Femur (tissue), 1 donor: Measurements from ENCODE around the gene OR2Z1.
"Not testable (repeated sequence)": the region's sequence is repeated elsewhere in the genome, so short reads cannot be mapped to it uniquely, and the experiment has no call there.

ENCODE experiments used
- DNase-seq: peaks from one replicate; pipeline ENCODE4 v3.0.0-alpha.2; 2017

The OR2Z1 gene

DNA sequence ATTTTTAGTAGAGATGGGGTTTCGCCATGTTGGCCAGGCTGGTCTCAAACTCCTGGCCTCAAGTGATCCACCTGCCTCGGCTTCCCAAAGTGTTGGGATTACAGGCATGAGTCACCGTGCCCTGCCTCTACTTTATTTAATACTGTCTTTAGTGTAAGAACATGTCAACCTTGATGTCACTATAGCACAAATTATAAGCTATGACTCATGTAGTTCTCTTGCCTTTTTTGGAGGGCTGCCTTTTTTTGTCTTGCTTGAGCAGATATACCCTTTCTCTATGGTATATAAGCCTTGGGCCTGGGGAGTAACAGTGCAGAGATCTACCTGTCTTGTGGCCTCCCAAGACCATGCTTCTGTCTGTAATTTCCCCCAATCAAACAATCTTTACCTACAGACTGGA is 16.1 kb upstream of the OR2Z1 start:
- not testable (repeated sequence) for DNase-seq

DNA sequence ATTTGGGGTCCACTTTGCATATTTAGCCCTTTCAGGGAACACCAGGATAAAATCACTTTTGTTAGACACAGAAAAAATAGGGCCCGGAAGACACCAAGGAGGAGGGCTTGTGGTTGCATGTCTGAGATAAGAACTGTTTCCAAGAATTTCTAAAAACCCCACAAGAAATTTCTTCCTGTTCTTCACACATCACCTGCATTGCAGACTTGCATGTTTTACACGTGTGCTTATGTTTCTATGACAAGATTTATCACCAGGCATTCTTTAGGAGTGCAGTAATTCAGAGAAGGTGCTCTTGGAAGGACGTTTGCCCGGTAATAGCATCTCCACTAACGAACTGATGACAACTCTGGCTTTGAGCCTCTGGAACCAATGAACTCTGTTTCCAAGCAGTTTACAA is 15.7 kb upstream of the OR2Z1 start:
- DNase-seq: no peak

DNA sequence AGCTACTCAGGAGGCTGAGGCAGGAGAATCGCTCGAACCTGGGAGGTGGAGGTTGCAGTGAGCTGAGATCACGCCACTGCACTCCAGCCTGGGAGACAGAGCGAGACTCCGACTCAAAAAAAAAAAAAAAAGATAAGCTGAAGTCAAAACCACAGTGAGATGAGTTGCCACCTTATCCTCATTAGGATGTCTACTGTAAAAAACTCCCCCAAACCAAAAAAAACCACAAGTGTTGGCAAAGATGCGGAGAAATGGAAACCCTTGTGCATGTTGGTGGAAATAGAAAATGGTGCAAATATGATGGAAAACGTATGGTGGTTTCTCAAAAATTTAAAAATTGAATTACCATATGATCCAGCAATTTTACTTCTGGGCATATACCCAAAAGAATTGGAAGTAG is 11.1 kb upstream of the OR2Z1 start:
- not testable (repeated sequence) for DNase-seq

DNA sequence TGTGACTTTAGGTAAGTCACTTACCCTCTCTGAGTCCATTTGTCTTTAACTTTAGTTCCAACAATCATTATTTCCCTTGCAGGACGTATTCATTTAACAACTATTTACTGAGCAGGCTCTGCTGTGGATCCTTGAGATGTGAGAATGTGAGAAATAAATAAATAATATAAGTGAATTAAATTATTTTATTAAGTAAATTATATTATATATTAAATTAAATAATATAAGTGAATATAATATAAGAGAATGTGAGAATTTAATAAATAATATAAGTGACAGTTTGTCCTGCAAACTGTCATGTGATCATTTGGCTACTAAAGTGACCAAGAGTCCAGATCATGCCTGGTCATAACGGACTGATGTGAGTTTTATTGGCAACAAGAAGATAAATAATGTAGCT is 598 bp downstream of the OR2Z1 start:
- no peak for DNase-seq

DNA sequence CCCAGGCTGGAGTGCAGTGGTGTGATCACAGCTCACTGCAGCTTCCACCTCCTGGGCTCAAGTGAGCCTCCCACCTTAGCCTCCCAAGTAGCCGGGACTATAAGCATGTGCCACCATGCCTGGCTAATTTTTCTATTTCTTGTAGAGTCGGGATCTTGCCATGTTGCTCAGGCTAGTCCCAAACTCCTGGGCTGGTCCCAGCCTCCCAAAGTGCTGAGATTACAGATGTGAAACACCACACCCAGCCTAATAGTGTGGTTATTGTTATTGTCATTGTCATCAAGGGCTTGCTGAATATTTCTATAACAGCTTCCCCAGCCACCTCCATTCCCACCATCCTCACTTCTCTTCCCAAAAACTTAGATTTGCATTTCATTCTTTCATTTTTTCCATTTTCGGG is 2.8 kb downstream of the OR2Z1 start:
- DNase-seq: no peak

DNA sequence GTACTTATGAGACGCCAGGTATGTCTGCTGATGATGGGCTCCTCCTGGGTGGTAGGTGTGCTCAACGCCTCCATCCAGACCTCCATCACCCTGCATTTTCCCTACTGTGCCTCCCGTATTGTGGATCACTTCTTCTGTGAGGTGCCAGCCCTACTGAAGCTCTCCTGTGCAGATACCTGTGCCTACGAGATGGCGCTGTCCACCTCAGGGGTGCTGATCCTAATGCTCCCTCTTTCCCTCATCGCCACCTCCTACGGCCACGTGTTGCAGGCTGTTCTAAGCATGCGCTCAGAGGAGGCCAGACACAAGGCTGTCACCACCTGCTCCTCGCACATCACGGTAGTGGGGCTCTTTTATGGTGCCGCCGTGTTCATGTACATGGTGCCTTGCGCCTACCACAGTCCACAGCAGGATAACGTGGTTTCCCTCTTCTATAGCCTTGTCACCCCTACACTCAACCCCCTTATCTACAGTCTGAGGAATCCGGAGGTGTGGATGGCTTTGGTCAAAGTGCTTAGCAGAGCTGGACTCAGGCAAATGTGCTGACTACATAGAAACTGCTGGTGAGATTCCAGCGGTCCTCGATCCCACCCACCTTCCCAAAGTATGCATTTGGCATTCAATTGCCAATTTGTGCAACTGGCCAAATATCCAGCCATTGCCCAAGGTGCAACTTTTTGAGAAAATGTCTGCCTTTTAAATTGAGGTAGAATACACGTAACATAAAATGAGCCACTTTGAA is 10.2 kb downstream of the OR2Z1 start:
- no peak for DNase-seq

DNA sequence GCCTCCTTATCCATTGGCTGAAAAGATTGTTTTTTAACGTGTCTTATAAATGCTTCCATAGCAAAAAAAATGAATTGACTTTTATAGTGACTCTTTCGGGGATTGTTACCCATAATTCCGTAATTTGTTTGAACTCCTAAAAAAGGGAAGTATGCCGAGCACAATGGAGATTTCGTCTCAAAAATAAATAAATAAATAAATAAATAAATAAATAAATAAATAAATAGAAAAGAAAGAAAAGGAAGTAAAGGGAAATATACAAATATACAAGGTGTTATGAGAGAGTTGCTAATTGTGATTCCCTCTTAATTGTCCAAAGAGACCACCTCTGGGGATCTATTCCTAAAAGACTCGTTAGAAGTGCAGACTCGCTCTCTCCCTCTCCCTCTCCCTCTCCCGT is 16.9 kb downstream of the OR2Z1 start:
- DNase-seq: no peak

DNA sequence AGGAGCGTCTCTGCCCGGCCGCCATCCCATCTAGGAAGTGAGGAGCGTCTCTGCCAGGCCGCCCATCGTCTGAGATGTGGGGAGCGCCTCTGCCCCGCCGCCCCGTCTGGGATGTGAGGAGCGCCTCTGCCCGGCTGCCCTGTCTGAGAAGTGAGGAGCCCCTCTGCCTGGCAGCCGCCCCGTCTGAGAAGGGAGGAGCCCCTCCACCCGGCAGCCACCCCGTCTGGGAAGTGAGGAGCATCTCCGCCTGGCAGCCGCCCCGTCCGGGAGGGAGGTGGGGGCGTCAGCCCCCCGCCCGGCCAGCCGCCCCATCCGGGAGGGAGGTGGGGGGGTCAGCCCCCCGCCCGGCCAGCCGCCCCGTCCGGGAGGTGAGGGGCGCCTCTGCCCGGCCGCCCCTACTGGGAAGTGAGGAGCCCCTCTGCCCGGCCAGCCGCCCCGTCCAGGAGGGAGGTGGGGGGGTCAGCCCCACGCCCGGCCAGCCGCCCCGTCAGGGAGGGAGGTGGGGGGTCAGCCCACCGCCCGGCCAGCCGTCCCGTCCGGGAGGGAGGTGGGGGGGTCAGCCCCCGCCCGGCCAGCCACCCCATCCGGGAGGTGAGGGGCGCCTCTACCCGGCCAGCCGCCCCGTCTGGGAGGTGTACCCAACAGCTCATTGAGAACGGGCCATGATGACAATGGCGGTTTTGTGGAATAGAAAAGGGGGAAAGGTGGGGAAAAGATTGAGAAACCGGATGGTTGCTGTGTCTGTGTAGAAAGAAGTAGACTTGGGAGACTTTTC is 18.0 kb downstream of the OR2Z1 start:
- not testable (repeated sequence) for DNase-seq

DNA sequence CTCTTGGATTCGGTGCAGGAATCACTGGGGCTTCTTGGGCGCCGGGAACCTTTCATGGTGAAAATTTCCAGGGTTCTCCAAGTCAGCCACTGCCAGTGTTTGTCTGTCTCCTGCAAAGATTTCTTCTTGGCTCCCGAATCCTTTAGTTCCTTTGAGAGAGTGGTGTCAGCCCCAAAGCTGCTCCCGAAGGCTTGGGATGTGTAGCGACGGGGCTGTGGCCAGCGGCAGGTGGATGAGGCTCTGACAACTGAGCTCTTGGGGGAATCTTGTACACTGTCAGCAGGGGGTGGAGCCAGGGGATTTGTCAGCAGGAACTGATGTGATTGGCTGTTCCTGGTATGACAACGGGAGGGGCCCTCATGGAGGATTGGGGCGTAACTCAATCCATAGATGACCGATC is 45.8 kb downstream of the OR2Z1 start:
- DNase-seq: not testable (repeated sequence)

DNA sequence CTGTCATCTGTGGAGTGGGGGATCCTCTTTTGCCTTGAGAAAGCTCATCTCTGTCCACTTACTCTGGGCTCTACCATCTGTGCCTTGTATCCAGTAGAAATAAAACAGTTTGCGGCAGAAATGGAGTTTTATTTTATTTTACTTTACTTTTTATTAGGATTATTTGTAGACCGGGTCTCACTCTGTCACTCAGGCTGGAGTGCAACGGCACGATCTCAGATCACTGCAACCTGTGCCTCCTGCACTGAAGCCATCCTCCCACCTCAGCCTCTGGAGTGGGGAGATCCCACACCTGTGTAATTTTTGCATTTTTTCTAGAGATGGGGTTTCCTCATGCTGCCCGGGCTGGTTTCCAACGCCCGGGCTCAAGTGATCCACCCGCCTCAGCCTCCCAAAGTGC is 47.8 kb downstream of the OR2Z1 start:
- not testable (repeated sequence) for DNase-seq

DNA sequence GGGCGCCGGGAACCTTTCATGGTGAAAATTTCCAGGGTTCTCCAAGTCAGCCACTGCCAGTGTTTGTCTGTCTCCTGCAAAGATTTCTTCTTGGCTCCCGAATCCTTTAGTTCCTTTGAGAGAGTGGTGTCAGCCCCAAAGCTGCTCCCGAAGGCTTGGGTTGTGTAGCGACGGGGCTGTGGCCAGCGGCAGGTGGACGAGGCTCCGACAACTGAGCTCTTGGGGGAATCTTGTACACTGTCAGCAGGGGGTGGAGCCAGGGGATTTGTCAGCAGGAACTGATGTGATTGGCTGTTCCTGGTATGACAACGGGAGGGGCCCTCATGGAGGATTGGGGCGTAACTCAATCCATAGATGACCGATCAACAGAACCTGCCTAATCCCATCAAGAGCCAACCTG is 52.2 kb downstream of the OR2Z1 start:
- DNase-seq: not testable (repeated sequence)
